DMS 273 (cell line): ENCODE measurements around the gene PLEKHA5.
"Not testable (repeated sequence)": the region's sequence is repeated elsewhere in the genome, so short reads cannot be mapped to it uniquely, and the experiment has no call there.

Source experiments
- DNase-seq: peaks from one replicate; lab custom pipeline; 2025; ENCODE audit not compliant: unreplicated experiment; lab: John Stamatoyannopoulos, UW

The PLEKHA5 gene

GRCh38 chr12:19129486-19130223 lies at the start of gene PLEKHA5:
Gene PLEKHA5 (plus strand): TSS chr12:19129733. CDS start chr12:19129800, 67 bp downstream.
- peak; percentile 86 for DNase-seq

- no peak for DNase-seq
Measured at GRCh38 chr12:19080918-19081317, 48.6 kb upstream of the PLEKHA5 start.

GRCh38 chr12:19082365-19082911 lies 47.1 kb upstream of the PLEKHA5 start:
- no peak for DNase-seq

DNA sequence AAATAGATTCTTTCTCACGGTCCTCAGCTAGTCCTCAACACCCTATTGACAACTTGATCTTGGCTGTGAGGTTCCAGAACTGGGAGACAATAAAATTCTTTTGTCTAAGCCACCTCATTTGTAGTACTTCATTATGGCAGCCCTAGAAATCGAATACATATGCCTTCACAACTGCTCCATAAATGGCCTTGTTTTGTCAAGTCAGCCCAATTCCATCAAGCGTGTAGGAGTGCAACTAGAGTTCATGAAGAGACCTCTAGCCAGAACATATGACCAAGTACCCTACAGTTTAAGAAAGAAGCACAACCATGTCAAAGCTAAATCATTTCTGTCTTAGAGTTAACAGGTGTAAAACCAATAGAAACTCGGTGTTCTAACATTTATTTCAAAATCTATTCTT lies 45.0 kb upstream of the PLEKHA5 start:
- DNase-seq, result no peak

- DNase-seq, result no peak
Measured at GRCh38 chr12:19085090-19085489, 44.4 kb upstream of the PLEKHA5 start.

DNA sequence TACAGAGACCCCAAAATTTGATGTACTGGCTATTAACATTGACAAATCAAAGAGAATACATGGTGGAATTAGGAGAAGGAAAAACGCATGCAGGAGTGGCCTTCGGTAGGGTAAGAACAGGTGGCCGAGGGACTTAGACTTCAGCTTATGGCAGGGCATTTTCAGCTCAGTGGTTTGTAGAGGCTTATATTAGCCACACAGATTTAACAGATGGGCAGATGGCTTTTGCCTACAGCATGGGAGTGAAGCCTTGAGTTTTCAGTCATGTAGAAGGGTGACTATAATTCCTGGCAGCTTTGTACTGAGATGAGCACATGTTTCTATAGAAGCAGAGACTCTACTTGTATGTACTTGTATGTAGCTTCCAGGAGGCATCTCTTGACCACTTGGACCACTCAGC lies 40.9 kb upstream of the PLEKHA5 start:
- peak; percentile 45 for DNase-seq

DNA sequence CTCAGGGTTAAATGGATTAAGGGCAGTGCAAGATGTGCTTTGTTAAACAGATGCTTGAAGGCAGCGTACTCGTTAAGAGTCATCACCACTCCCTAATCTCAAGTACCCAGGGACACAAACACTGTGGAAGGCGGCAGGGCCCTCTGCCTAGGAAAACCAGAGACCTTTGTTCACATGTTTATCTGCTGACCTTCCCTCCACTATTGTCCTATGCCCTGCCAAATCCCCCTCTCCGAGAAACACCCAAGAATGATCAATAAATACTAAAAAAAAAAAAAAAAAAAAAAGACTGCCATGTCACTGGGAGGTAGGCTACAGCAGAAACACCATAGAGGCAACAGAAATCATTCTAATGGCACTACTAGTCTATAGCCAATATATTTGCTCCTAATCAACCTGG lies 37.1 kb upstream of the PLEKHA5 start:
- DNase-seq, result not testable (repeated sequence)

DNA sequence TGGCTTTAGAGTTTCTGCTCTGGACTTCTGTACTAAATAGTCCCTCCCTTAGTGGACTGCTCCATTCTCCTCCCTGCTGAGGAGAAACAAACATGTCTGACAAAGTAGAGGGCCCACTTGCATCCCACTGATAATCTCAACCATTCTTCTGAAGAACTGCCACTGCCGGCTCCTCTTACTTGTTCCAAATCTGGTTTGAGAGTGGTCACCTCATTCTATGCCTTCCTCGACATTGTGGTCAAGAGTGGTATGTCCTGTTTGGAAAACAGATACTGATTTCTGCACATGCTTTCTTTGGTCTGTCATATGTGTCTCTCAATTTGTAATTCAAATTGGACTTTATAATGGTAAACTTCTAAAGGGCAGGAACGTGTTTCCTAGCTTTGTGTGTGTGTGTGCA lies 36.3 kb upstream of the PLEKHA5 start:
- DNase-seq, result no peak

- DNase-seq, result no peak
Measured at GRCh38 chr12:19095331-19095730, 34.2 kb upstream of the PLEKHA5 start.

- DNase-seq, result no peak
Measured at GRCh38 chr12:19095756-19096480, 33.6 kb upstream of the PLEKHA5 start.

DNA sequence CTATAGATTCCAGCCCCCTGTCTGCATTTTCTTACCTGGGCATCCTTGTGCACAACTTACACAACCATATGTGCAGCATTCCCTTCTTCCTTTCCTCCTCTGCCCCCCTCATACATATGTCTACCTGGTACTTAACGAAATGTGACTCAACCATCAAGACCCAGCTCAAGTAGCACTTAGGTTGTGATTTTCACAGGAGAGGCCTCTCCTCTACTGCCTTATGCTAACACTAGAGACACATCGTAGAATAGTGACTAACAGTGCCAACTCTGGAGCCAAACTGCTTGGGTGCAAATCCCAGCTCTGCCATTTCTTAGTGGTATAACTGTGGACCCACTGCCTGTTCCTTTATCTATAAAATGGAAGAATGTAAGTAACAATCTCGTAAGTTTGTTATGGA lies 24.1 kb upstream of the PLEKHA5 start:
- DNase-seq, result no peak

DNA sequence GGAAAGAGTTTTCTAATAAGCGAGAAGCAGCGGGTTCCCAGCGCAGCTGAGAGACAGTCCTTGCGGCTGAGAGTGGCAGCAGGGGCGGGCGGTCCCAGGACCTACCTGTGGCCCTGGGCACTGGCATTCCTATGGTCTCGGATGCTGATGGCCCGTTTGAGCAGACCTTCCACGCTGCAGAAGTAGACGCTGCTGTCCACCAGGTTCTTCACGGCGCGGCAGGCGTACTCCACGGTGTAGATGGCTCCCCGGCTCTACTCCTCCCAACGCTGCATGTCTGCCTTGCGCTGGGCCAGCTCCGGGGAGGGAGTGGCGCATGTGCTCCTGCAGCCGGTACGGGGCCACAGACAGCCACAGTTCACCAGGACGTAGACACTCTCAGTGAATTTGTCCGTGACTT lies 21.8 kb upstream of the PLEKHA5 start:
- no peak for DNase-seq

DNA sequence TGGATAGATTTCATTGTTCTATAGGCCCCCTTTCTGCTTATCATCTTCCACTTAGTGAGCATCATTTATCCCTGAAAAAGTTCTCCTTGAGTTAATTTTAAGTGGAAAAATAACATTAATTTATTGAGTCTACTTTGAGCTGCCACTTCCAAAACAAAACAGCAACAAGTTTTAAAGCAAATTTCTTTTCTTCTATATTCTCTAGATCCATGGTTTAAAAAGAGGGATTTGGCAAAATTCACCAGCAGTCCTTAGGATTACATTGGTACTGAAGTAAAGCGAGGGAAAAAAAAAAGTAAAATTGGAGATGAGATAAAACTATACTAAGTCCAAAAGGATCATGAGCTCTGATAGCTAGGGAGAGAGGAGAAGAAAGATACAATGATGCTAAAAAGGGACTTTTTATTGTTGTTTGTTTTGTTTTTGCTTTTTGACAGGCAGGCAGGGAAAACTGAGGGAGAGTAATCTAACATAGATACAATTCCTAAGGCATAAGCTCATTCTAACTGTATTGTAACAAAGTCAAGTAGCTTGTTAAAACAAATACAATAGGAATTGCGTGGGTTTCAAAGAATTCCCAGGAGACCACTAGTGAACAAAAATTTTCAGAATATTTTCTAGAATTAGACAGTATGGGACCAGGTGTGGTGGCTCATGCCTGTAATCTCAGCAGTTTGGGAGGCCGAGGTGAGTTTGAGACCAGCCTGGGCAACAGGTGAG lies 19.2 kb upstream of the PLEKHA5 start:
- DNase-seq, result no peak

DNA sequence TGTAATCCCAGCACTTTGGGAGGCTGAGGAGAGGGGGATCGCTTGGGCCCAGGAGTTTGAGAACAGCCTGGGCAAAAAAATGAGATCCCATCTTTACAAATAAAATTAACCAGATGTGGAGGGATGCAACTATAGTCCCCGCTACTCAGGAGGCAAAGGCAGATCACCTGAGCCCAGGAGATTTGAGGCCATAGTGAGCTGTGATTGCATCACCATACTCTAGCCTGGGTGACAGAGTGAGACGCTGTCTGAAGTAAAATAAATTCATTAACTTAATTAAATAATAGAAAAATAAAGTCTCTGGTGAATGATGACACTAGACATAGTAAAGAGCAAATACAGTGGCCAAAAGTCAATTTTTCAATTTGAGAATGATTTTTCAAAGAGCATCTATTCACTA lies 16.1 kb upstream of the PLEKHA5 start:
- no peak for DNase-seq

- DNase-seq, result no peak
Measured at GRCh38 chr12:19115285-19115684, 14.2 kb upstream of the PLEKHA5 start.

GRCh38 chr12:19119440-19119839 lies 10.1 kb upstream of the PLEKHA5 start:
- DNase-seq, result no peak

DNA sequence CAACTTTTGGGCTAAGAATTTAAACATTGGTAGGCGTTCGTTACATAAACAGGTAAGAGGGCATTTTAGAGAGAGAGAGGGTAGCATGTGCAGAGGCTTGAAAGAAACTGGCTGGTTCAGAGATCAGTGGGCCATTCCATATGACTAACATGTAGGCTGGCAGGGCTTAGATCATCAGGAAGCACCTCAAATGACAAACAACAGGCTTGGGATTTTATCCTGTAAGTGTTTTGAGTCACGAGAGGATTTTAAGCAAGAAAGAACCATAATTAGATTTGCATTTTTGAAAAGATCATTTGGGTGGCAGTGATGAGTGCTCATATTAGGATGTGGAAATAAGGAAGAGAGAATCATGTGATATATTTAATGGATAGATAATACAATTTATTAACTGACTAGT lies 8.7 kb upstream of the PLEKHA5 start:
- no peak for DNase-seq

DNA sequence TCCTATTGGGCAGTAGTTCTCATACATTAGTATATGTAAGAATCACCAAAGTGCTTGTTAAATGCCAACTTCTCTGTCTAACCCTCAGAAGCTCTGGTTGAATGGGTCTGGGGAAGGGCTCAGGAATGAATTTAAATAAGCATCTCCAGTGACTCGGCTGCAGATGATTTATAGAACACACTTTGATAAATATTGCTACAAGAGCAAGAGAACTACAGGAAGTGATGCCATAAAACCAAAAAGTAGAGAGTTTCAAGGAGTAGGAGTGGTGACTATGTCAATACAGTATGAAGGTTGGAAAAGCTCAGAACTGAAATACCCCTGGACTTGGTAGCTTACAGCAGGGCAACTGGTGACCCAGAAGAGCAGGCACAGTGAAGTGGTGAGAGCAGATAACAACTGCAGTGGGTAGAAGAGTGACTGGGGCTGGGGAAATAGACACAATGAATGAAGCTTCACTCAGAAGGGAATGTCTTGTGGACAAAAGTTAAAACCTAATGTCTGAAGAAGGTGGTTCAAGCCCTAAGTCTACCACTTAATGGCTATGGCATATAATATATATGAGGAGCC lies 8.0 kb upstream of the PLEKHA5 start:
- no peak for DNase-seq

GRCh38 chr12:19125325-19125724 lies 4.2 kb upstream of the PLEKHA5 start:
- no peak for DNase-seq

DNA sequence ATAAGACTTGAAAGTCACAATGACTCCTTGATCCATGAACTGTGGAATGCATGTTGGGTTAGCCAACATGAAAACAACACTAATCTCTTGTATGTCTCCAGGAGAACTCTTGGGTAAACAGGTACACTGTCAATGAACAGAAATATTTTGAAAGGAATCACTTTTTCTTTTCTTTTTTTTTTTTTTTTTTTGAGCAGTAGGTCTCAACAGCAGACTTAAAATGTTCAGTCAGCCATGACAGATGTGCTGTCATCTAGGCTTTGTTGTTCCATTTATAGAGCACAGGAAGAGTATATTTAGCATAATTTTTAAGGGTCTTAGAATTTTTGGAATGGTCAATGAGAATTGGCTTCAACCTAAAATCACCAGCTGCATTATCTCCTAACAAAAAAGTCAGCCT lies 2.3 kb upstream of the PLEKHA5 start:
- no peak for DNase-seq

- DNase-seq, result peak; percentile 2
Measured at GRCh38 chr12:19128485-19128884, 1.0 kb upstream of the PLEKHA5 start.
